WTC11 (cell line): Measurements from ENCODE around the gene PBX4. TPM values are rescaled to one million over a fixed set of nuclear protein-coding genes. Genes with fewer than 3 reads are reported as not detected.

Experiments used
- ATAC-seq: fragments of 200-7000 bp; cut with Tn5 transposase; 2 replicates; pipeline ENCODE4 v1.10.0; 2021; ENCODE audit warnings: mild to moderate bottlenecking, moderate library complexity
- CTCF ChIA-PET: fragments of 300-600 bp; sonication (Branson Sonifier 250); formaldehyde crosslinking; loops from one replicate; lab custom pipeline; 2021; ENCODE audit warnings: antibody characterized with exemption; lab: Charles Lee
- POLR2A ChIA-PET: fragments of 350-600 bp; sonication (Branson Sonifier 250); formaldehyde crosslinking; loops from one replicate; lab custom pipeline; 2021; ENCODE audit warnings: antibody characterized with exemption; lab: Charles Lee
- DNase-seq: peaks from one replicate; pipeline ENCODE4 v3.0.0; 2021; ENCODE audit warnings: low spot score
- H3K27ac Mint-ChIP-seq: 2 replicates; pipeline ENCODE4 v1.8.0; 2021; ENCODE audit warnings: mixed read lengths
- H3K27me3 Mint-ChIP-seq: 2 replicates; pipeline ENCODE4 v1.8.0; 2021; ENCODE audit warnings: low read depth, mild to moderate bottlenecking, moderate library complexity, mixed read lengths
- H3K36me3 Mint-ChIP-seq: 2 replicates; pipeline ENCODE4 v1.8.0; 2021; ENCODE audit warnings: mixed read lengths
- H3K4me1 Mint-ChIP-seq: 2 replicates; pipeline ENCODE4 v1.8.0; 2022; ENCODE audit warnings: mixed read lengths
- H3K4me3 Mint-ChIP-seq: 2 replicates; pipeline ENCODE4 v1.8.0; 2021; ENCODE audit warnings: mild to moderate bottlenecking, moderate library complexity, mixed read lengths
- H3K9me3 Mint-ChIP-seq: 2 replicates; pipeline ENCODE4 v1.8.0; 2021; ENCODE audit warnings: mixed read lengths
- AR ChIP-seq: fragments of 250-450 bp; sonication (Bioruptor Pico); IDR thresholded peaks from 2 replicates; pipeline ENCODE4 v1.9.0; 2021; ENCODE audit warnings: mild to moderate bottlenecking
- ATF6 ChIP-seq: sonication (generic); formaldehyde crosslinking; IDR thresholded peaks from 2 replicates; pipeline ENCODE4 v1.8.1; 2023; ENCODE audit warnings: mild to moderate bottlenecking, missing genetic modification reagents
- CBFB ChIP-seq: sonication (generic); formaldehyde crosslinking; IDR thresholded peaks from 2 replicates; pipeline ENCODE4 v1.8.1; 2022; ENCODE audit warnings: mild to moderate bottlenecking, low read depth, missing genetic modification reagents
- CTCF ChIP-seq: fragments of 200-600 bp; IDR thresholded peaks from 2 replicates; pipeline ENCODE4 v1.8.0; 2022; ENCODE audit warnings: antibody characterized with exemption
- EMX1 ChIP-seq: fragments of 250-450 bp; sonication (Bioruptor Pico); IDR thresholded peaks from 2 replicates; pipeline ENCODE4 v1.8.0; 2021; ENCODE audit warnings: mild to moderate bottlenecking
- HMGA2 ChIP-seq: fragments of 250-450 bp; sonication (Bioruptor Pico); IDR thresholded peaks from 2 replicates; pipeline ENCODE4 v1.4.0; 2021; ENCODE audit warnings: mild to moderate bottlenecking, moderate library complexity
- IRF1 ChIP-seq: sonication (generic); formaldehyde crosslinking; IDR thresholded peaks from 2 replicates; pipeline ENCODE4 v1.8.0; 2023; ENCODE audit warnings: missing genetic modification reagents
- MAX ChIP-seq: sonication (generic); formaldehyde crosslinking; IDR thresholded peaks from 2 replicates; pipeline ENCODE4 v1.8.0; 2022; ENCODE audit warnings: mild to moderate bottlenecking, missing genetic modification reagents
- NFE2L1 ChIP-seq: sonication (generic); formaldehyde crosslinking; IDR thresholded peaks from 2 replicates; pipeline ENCODE4 v1.8.1; 2023; ENCODE audit warnings: missing genetic modification reagents
- PREB ChIP-seq: sonication (generic); formaldehyde crosslinking; IDR thresholded peaks from 2 replicates; pipeline ENCODE4 v1.8.1; 2022; ENCODE audit warnings: mild to moderate bottlenecking, missing genetic modification reagents, moderate library complexity, borderline replicate concordance
- SMAD3 ChIP-seq: sonication (generic); formaldehyde crosslinking; IDR thresholded peaks from 2 replicates; pipeline ENCODE4 v1.8.0; 2022; ENCODE audit warnings: missing genetic modification reagents, mild to moderate bottlenecking, borderline replicate concordance
- SP1 ChIP-seq: sonication (generic); formaldehyde crosslinking; conservative IDR thresholded peaks from 2 replicates; pipeline ENCODE4 v1.8.1; 2022; ENCODE audit warnings: missing genetic modification reagents
- TEAD1 ChIP-seq: sonication (generic); formaldehyde crosslinking; IDR thresholded peaks from 2 replicates; pipeline ENCODE4 v1.8.0; 2022; ENCODE audit warnings: mild to moderate bottlenecking, missing genetic modification reagents
- USF1 ChIP-seq: sonication (generic); formaldehyde crosslinking; IDR thresholded peaks from 2 replicates; pipeline ENCODE4 v1.8.0; 2022; ENCODE audit warnings: mild to moderate bottlenecking, missing genetic modification reagents
- ZBTB21 ChIP-seq: sonication (generic); formaldehyde crosslinking; IDR thresholded peaks from 2 replicates; pipeline ENCODE4 v1.8.1; 2023; ENCODE audit warnings: mild to moderate bottlenecking, missing genetic modification reagents, borderline replicate concordance
- ZNF138 ChIP-seq: sonication (generic); formaldehyde crosslinking; conservative IDR thresholded peaks from 2 replicates; pipeline ENCODE4 v1.8.1; 2022; ENCODE audit warnings: mild to moderate bottlenecking, moderate library complexity, missing genetic modification reagents
- ZNF263 ChIP-seq: sonication (generic); formaldehyde crosslinking; IDR thresholded peaks from 2 replicates; pipeline ENCODE4 v1.8.1; 2022; ENCODE audit warnings: low read depth, mild to moderate bottlenecking, moderate library complexity, missing genetic modification reagents
- ZNF396 ChIP-seq: fragments of 250-450 bp; sonication (Bioruptor Pico); IDR thresholded peaks from 2 replicates; pipeline ENCODE4 v1.8.0; 2021; ENCODE audit warnings: mild to moderate bottlenecking, moderate library complexity, borderline replicate concordance
- ZNF416 ChIP-seq: fragments of 250-450 bp; sonication (Bioruptor Pico); IDR thresholded peaks from 2 replicates; pipeline ENCODE4 v1.9.0; 2021; ENCODE audit warnings: mild to moderate bottlenecking, inconsistent platforms
- total RNA-seq: library from RNA; stranded (reverse); gene quantifications from 3 replicates; pipeline ENCODE4 v1.2.3, GENCODE V29; 2021
- TF ChIP-seq, protein P1 (sequence below): sonication (generic); formaldehyde crosslinking; IDR thresholded peaks from 2 replicates; pipeline ENCODE4 v1.8.1; 2022; ENCODE audit warnings: low read depth, mild to moderate bottlenecking, moderate library complexity, missing genetic modification reagents, borderline replicate concordance

PBX4 gene
- total RNA-seq, 1 experiment from 2014 or later = 3.2 TPM

- no peak for TF ChIP-seq CTCF
- TF ChIP-seq HMGA2 = no peak
- no peak for TF ChIP-seq TEAD1 (CRISPR knock-in tag)
- TF ChIP-seq CBFB = no peak
- no peak for TF ChIP-seq AR (CRISPR knock-in tag)
- no peak for TF ChIP-seq ZNF396 (CRISPR knock-in tag)
Observed at GRCh38 chr19:19634516-19635312, 16.2 kb upstream of the PBX4 start (continued).

DNA sequence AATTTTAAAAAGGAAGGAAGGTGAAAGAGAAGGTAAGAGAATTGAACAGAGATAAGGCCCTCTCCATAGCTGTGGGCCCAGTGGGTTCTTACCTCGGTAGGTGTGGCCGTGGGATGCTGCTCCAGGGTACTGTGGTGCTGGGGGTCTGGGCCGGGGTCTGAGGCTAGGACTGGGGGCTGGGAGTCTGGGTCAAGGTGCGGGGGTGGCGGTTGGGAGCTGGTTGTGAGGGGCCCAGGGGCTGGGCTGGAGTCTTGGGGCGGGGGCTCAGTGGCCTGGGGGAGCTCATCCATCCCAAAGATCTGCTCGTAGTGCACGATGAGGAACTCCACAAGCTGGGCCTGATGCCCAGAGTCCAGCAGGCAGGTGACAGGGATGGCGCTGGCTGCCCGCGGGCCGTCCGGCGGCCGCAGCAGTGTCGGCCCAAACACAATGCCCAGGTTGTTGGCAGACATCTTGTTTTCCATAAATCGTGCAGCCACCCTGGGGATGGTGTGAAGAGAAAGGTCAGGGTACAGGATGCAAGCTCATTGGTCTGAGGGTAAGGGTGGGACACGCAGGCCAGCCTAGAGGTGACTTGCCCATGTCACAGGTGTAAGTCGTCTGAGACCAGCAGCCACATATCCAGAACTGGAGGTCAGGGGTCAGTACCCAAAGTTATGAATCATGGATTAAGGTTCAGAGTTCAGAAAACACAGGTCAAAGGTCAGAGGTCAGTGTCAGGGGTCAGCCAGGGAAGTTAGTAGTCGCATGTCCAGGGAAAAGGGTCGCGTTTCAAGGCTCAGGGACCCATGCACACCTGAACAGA is 15.4 kb upstream of the PBX4 start:
- CTCF ChIA-PET = no interaction called here
- no peaks in the 10 kb centered on the region for H3K9me3 Mint-ChIP-seq
- no peak overlapping the region for H3K27ac Mint-ChIP-seq
- H3K36me3 Mint-ChIP-seq = peaks cover 19% of the 10 kb centered on the region
- H3K27me3 Mint-ChIP-seq = peaks cover 2% of the 10 kb centered on the region; the same call in 1 of the 2 replicates
- DNase-seq (no peak), ATAC-seq (no peak)
- POLR2A ChIA-PET = no interaction called here
- H3K4me1 Mint-ChIP-seq = peaks cover 4% of the 10 kb centered on the region; the same call in 1 of the 2 replicates
- H3K4me3 Mint-ChIP-seq = no peak overlapping the region
- TF ChIP-seq AR (CRISPR knock-in tag) (no peak), PREB (CRISPR knock-in tag) (no peak), NFE2L1 (CRISPR knock-in tag) (no peak), ZNF138 (CRISPR knock-in tag) (no peak), ZBTB21 (no peak), MAX (CRISPR knock-in tag) (no peak), IRF1 (no peak), ZNF263 (CRISPR knock-in tag) (no peak), SP1 (CRISPR knock-in tag) (no peak), SMAD3 (no peak), ATF6 (no peak), ZNF416 (no peak), USF1 (CRISPR knock-in tag) (no peak), EMX1 (CRISPR knock-in tag) (no peak)
- TF ChIP-seq, protein P1, sequence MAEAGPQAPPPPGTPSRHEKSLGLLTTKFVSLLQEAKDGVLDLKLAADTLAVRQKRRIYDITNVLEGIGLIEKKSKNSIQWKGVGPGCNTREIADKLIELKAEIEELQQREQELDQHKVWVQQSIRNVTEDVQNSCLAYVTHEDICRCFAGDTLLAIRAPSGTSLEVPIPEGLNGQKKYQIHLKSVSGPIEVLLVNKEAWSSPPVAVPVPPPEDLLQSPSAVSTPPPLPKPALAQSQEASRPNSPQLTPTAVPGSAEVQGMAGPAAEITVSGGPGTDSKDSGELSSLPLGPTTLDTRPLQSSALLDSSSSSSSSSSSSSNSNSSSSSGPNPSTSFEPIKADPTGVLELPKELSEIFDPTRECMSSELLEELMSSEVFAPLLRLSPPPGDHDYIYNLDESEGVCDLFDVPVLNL (CRISPR knock-in tag) = no peak
